Peyer's patch (tissue), 4 donors: ENCODE results near the gene PALS2.

Experiments used
- CTCF ChIP-seq, 6 experiments: fragments of 450-650 bp in 4 of 6; fragments of 200-600 bp in 2 of 6; sonication (generic) in 1 of 6; IDR thresholded peaks; one replicate each; pipeline ENCODE4 v1.5.1; 2017 to 2019; ENCODE audit warnings: antibody characterized with exemption in 6 of 6, mild to moderate bottlenecking in 3 of 6, moderate library complexity in 1 of 6
- POLR2A ChIP-seq, 2 donors: fragments of 450-650 bp; IDR thresholded peaks; one replicate each; pipeline ENCODE4 v1.5.1; 2017; ENCODE audit warnings: antibody characterized with exemption in 2 of 2, mild to moderate bottlenecking in 2 of 2, moderate library complexity in 2 of 2

DNA sequence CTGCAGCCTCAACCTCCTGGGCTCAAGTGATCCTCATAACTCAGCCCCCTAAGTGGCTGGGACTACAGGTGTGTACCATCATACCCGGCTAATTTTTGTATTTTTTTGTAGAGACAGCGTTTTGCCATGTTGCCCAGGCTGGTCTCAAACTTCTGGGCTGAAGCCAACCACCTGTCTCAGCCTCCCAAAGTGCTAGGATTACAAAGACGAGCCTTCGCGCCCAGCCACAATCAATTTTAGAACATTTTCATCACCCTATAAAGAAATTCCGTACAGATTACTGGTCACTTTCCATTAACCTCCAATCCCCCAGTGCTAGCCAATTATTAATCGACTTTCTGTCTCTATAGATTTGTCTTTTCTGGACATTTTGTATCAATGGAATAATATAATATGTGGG is 32.3 kb upstream of the PALS2 start:
- no peak for TF ChIP-seq CTCF (IDR thresholded peaks at IDR 0.05)
- no peak for TF ChIP-seq POLR2A (IDR thresholded peaks at IDR 0.05)
